Spleen (tissue), 11 donors: ENCODE measurements around the gene PTPRN2. TPM values are rescaled to one million over a fixed set of nuclear protein-coding genes. Genes with fewer than 3 reads are reported as not detected.

Experiments used
- DNase-seq: peaks from one replicate; pipeline ENCODE4 v3.0.0-alpha.2; 2020
- H3K27ac ChIP-seq, 8 donors: fragments of 200-600 bp; sonication (generic) in 7 of 8; 1 replicate in 4 of 8; 2 replicates in 4 of 8; pipeline versions ENCODE4 v1.5.0 to v1.8.0; 2016 to 2021; ENCODE audit warnings: inconsistent platforms in 4 of 8, mild to moderate bottlenecking in 4 of 8, moderate library complexity in 1 of 8
- H3K27me3 ChIP-seq, 7 donors: fragments of 200-600 bp; sonication (generic) in 6 of 7; replicated peaks in 1 of 7; 1 replicate in 4 of 7; 2 replicates in 3 of 7; pipeline versions ENCODE4 v1.5.0 to v1.8.0; 2016 to 2021; ENCODE audit warnings: inconsistent platforms in 3 of 7, mild to moderate bottlenecking in 1 of 7
- H3K36me3 ChIP-seq, 6 donors: fragments of 200-600 bp; sonication (generic) in 5 of 6; 1 replicate in 4 of 6; 2 replicates in 2 of 6; pipeline versions ENCODE4 v1.5.0 to v1.8.0; 2016 to 2021; ENCODE audit warnings: inconsistent platforms in 2 of 6
- H3K4me1 ChIP-seq, 6 donors: fragments of 200-600 bp; sonication (generic) in 5 of 6; 1 replicate in 3 of 6; 2 replicates in 3 of 6; pipeline versions ENCODE4 v1.5.0 to v1.8.0; 2016 to 2021; ENCODE audit warnings: inconsistent platforms in 3 of 6
- H3K4me3 ChIP-seq, 8 donors: fragments of 200-600 bp; sonication (generic) in 7 of 8; 1 replicate in 4 of 8; 2 replicates in 4 of 8; pipeline versions ENCODE4 v1.5.0 to v1.8.0; 2016 to 2021; ENCODE audit warnings: inconsistent platforms in 4 of 8, mild to moderate bottlenecking in 4 of 8, moderate library complexity in 2 of 8
- H3K9me3 ChIP-seq, 8 donors: fragments of 200-600 bp; sonication (generic) in 7 of 8; 1 replicate in 4 of 8; 2 replicates in 4 of 8; pipeline versions ENCODE4 v1.5.0 to v1.8.0; 2016 to 2021; ENCODE audit warnings: inconsistent platforms in 4 of 8
- CTCF ChIP-seq, 11 experiments: fragments of 200-600 bp in 7 of 11; fragments of 450-650 bp in 4 of 11; sonication (generic) in 4 of 11; IDR thresholded peaks in 8 of 11; conservative IDR thresholded peaks in 3 of 11; 1 replicate in 7 of 11; 2 replicates in 4 of 11; pipeline versions ENCODE4 v1.4.0 to v1.8.0; 2016 to 2021; ENCODE audit warnings: antibody characterized with exemption in 11 of 11, inconsistent platforms in 4 of 11, mild to moderate bottlenecking in 1 of 11
- POLR2A ChIP-seq, 3 donors: fragments of 450-650 bp; IDR thresholded peaks; one replicate each; pipeline ENCODE4 v1.5.1; 2017; ENCODE audit warnings: antibody characterized with exemption in 3 of 3, mild to moderate bottlenecking in 1 of 3
- POLR2AphosphoS5 ChIP-seq, 3 donors: sonication (generic); formaldehyde crosslinking; IDR thresholded peaks; one replicate each; pipeline ENCODE4 v1.5.1; 2017; ENCODE audit warnings: antibody characterized with exemption in 3 of 3
- WGBS, 5 donors: extraction: QIAGEN DNeasy Blood & Tissue Kit in 3 of 5; methylation state at CpG; one replicate each; pipeline versions ENCODE4 v1.1.5 to v1.1.7; 2013 to 2018; 5-methylcytosine and 5-hydroxymethylcytosine counted together
- intact Hi-C: fragments of 100-400 bp; cut with DNase I; formaldehyde crosslinking; loops from one replicate; pipeline ENCODE4 v1.15.0; 2023; ENCODE audit warnings: low total_unique reads
- polyA plus RNA-seq, 3 donors: library from polyadenylated mRNA; stranded (reverse); fragments of 200-250 nt; gene quantifications; one replicate each; pipeline ENCODE4 v1.2.1, GENCODE V29; 2013
- total RNA-seq, 7 donors: library from RNA; depleted of rRNA in 3 of 7; stranded (reverse); fragments of >200 nt in 3 of 7; fragmentation: NEBNext Ultra II Directional in 4 of 7; extraction: Animal tissue kit (Norgen Biotek cat#: 25700) in 4 of 7; gene quantifications; one replicate each; pipeline versions ENCODE4 v1.1.0 to v1.2.1, GENCODE V29; 2016 to 2021
- donor health status: healthy with polysubstance abuse.
- donor health status: DM: no; HTN: no; CAD: no; lungs with moderate emphysema.
- donor health status: DM: no; HTN: no; CAD: no.
- donor health status: Bipolar disorder and iron deficiency.
- donor health status: healthy.
- donor health status: DM: no; HTN: no; CAD: no.
- donor health status: DM: yes; HTN: yes; CAD: no.

The PTPRN2 gene
- total and polyA plus RNA-seq, 10 donors: 7.0 to 22.8 (median 16.8) TPM

DNA sequence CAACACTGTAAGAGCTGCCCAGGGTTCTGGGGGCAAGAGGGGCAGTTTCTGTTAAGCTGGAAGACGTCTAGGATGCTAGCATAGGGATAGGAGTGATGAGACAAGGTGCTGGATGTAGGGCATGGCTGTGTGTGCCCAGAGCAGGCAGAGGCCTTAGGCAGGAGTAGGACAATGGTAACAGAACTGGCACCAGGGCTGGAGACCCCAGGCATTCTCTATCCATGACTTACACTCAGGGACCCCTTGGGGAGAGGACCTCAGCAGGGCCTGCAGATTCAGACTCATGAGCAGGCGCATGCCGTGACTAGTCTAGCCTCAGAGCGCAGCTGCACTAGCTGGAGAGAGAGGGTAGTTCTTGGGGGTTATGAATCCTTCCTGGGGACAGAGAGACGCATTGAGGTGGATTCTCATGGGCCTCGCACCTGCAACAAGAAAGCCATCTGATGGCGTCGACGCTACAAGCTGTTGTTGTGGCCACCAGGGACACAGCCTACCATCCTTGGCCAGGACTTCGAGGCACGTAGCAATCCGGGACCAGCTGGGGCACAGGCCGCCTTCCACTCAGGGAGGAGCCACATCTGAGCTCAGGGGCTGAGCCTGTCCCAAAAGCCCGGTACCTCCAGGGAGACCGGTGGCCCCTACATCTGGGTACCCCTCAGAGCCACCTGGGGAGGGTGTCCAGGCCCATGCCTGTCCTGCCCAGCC lies 474.1 kb downstream of the PTPRN2 start:
- no peaks in the 10 kb centered on the region for H3K36me3 ChIP-seq
- WGBS, 5 donors: 91 to 94% (median 92%) methylated on average over 14 to 15 of the region's 15 CpGs
- TF ChIP-seq POLR2AphosphoS5 (IDR thresholded peaks at IDR 0.05) (no peak), POLR2A (IDR thresholded peaks at IDR 0.05) (no peak), CTCF (IDR thresholded peaks at IDR 0.05 in 8 of 11, conservative IDR thresholded peaks at IDR 0.05 in 3 of 11) (no peak)
- intact Hi-C loops: no loop called here
- no peaks in the 10 kb centered on the region for H3K4me1 ChIP-seq
- no peak overlapping the region for H3K27ac ChIP-seq
- DNase-seq: no peak
- H3K27me3 ChIP-seq: no peaks in the 10 kb centered on the region
- H3K9me3 ChIP-seq: peaks cover 17 to 90% (median 58%) of the 10 kb centered on the region in 8 donors
- H3K4me3 ChIP-seq: no peak overlapping the region

GRCh38 chr7:158112571-158113320 lies 474.9 kb downstream of the PTPRN2 start:
- Histone ChIP-seq H3K36me3 (no peaks in the 10 kb centered on the region), H3K4me1 (no peaks in the 10 kb centered on the region), H3K27me3 (peaks cover 0 to 3% (median 0%) of the 10 kb centered on the region in 7 donors), H3K9me3 (peaks cover 10 to 87% (median 51%) of the 10 kb centered on the region in 8 donors), H3K4me3 (no peak overlapping the region), H3K27ac (no peak overlapping the region)
- TF ChIP-seq POLR2AphosphoS5 (IDR thresholded peaks at IDR 0.05): no peak
- no peak for TF ChIP-seq CTCF (IDR thresholded peaks at IDR 0.05 in 8 of 11, conservative IDR thresholded peaks at IDR 0.05 in 3 of 11)
- no peak for TF ChIP-seq POLR2A (IDR thresholded peaks at IDR 0.05)
- intact Hi-C loops: no loop called here
- DNase-seq: no peak
- 87 to 95% (median 91%) methylated on average over 14 to 16 of the region's 16 CpGs for WGBS, 5 donors

DNA sequence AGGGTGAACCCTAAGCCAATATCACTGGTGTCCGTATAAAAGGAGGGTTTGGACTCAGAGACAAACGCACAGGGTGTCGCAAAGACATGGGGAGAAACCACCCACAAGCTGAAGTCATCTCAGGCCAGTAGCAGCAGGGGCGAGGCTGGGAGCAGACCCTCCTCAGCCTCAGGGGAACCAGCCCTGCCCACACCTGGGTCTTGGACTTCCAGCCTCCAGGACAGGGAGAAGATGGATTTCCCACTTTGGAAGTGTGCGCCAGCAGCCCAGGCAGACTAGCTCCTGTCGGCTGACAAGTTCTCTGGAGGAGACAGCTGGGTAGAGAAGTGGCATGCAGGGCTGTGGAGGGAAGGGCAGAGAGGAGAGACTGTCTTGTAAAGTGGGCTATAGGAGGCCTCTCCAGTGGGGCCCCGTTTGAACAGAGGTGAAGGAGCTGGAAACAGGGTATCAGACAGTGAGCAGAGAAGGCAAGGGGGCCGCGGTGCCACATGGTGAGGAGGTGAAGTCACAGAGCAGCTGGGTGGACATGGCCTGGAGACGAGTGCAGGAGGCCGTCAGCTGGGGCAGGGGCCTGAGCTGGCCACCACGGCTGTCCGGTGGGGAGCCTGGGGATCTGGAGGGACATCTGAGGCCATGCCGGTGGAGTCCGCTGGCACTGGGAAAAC lies 475.6 kb downstream of the PTPRN2 start:
- no peaks in the 10 kb centered on the region for H3K36me3 ChIP-seq
- H3K4me1 ChIP-seq: no peaks in the 10 kb centered on the region
- H3K27me3 ChIP-seq: peaks cover 0 to 3% (median 0%) of the 10 kb centered on the region in 7 donors
- no peak for DNase-seq
- no peak overlapping the region for H3K27ac ChIP-seq
- 87 to 95% (median 89%) methylated on average over 15 of the region's 15 CpGs for WGBS, 5 donors
- intact Hi-C loops: no loop called here
- H3K4me3 ChIP-seq: no peak overlapping the region
- peaks cover 9 to 84% (median 44%) of the 10 kb centered on the region in 8 donors for H3K9me3 ChIP-seq
- TF ChIP-seq POLR2A (IDR thresholded peaks at IDR 0.05): no peak
- TF ChIP-seq POLR2AphosphoS5 (IDR thresholded peaks at IDR 0.05): no peak
- no peak for TF ChIP-seq CTCF (IDR thresholded peaks at IDR 0.05 in 8 of 11, conservative IDR thresholded peaks at IDR 0.05 in 3 of 11)
